Fibroblast of skin of abdomen (primary cell): ENCODE measurements around the gene RIC8A.
"Not testable (repeated sequence)": the region's sequence is repeated elsewhere in the genome, so short reads cannot be mapped to it uniquely, and the experiment has no call there.

Experiments
- DNase-seq: peaks from one replicate; pipeline ENCODE4 v3.0.0-alpha.2; 2013

The RIC8A gene

GRCh38 chr11:220641-221215 is 13.2 kb downstream of the RIC8A start:
- not testable (repeated sequence) for DNase-seq

GRCh38 chr11:221539-221938 is 14.0 kb downstream of the RIC8A start:
- no peak for DNase-seq

- no peak for DNase-seq
Measured at GRCh38 chr11:221998-222789, 14.7 kb downstream of the RIC8A start.

- DNase-seq: no peak
Measured at GRCh38 chr11:223026-223789, 15.7 kb downstream of the RIC8A start.

- no peak for DNase-seq
Measured at GRCh38 chr11:223884-224283, 16.4 kb downstream of the RIC8A start.

- DNase-seq: no peak
Measured at GRCh38 chr11:224424-224823, 16.9 kb downstream of the RIC8A start.

GRCh38 chr11:225734-226453 is 18.4 kb downstream of the RIC8A start:
- DNase-seq: no peak

- DNase-seq: no peak
Measured at GRCh38 chr11:227824-228379, 20.4 kb downstream of the RIC8A start.

- DNase-seq: no peak
Measured at GRCh38 chr11:230431-230830, 22.9 kb downstream of the RIC8A start.

GRCh38 chr11:232783-233565 is 25.5 kb downstream of the RIC8A start:
- DNase-seq: no peak

GRCh38 chr11:235180-235579 is 27.7 kb downstream of the RIC8A start:
- DNase-seq: no peak

GRCh38 chr11:235609-235996 is 28.1 kb downstream of the RIC8A start:
- DNase-seq: no peak

GRCh38 chr11:235997-236773 is 28.7 kb downstream of the RIC8A start, which contains the start of gene SIRT3:
SIRT3 (minus strand) TSS chr11:236342; CDS start chr11:236328, 14 bp downstream.
- DNase-seq: peak; percentile 84

- DNase-seq: peak; percentile 81
Measured at GRCh38 chr11:236774-237767, 29.6 kb downstream of the RIC8A start, which contains the start of gene PSMD13. PSMD13 (plus strand) TSS chr11:236976; CDS start chr11:237050, 74 bp downstream.

GRCh38 chr11:238346-238745 is 30.8 kb downstream of the RIC8A start:
- not testable (repeated sequence) for DNase-seq

GRCh38 chr11:240315-240714 is 32.8 kb downstream of the RIC8A start:
- no peak for DNase-seq

- DNase-seq: no peak
Measured at GRCh38 chr11:241634-242033, 34.1 kb downstream of the RIC8A start.

GRCh38 chr11:244376-244775 is 36.9 kb downstream of the RIC8A start:
- no peak for DNase-seq

GRCh38 chr11:249062-249461 is 41.6 kb downstream of the RIC8A start:
- no peak for DNase-seq
